Stimulated activated naive CD8-positive, alpha-beta T cell treated with anti-CD3 and anti-CD28 coated beads, Interleukin-15, Interleukin-2, amounts not matched to agents 100 ng/mL and 50 ng/mL, for 24 hours (primary cell): ENCODE results near the gene SHF.
A peak's percentile ranks its signal among the peaks of the same experiment; 100 is the strongest.

Source experiments
- H3K27ac Mint-ChIP-seq: one replicate; pipeline ENCODE4 v1.8.0; 2021; ENCODE audit warnings: mild to moderate bottlenecking, mixed read lengths
- H3K27me3 Mint-ChIP-seq: one replicate; pipeline ENCODE4 v1.8.0; 2021; ENCODE audit warnings: mixed read lengths
- H3K36me3 Mint-ChIP-seq: one replicate; pipeline ENCODE4 v1.8.0; 2021; ENCODE audit warnings: low read depth, mixed read lengths
- H3K4me1 Mint-ChIP-seq: one replicate; pipeline ENCODE4 v1.8.0; 2021; ENCODE audit warnings: low read depth, mixed read lengths
- H3K4me3 Mint-ChIP-seq: one replicate; pipeline ENCODE4 v1.8.0; 2021; ENCODE audit warnings: mild to moderate bottlenecking, mixed read lengths
- H3K9me3 Mint-ChIP-seq: one replicate; pipeline ENCODE4 v1.8.0; 2021; ENCODE audit warnings: mixed read lengths

Gene SHF

DNA sequence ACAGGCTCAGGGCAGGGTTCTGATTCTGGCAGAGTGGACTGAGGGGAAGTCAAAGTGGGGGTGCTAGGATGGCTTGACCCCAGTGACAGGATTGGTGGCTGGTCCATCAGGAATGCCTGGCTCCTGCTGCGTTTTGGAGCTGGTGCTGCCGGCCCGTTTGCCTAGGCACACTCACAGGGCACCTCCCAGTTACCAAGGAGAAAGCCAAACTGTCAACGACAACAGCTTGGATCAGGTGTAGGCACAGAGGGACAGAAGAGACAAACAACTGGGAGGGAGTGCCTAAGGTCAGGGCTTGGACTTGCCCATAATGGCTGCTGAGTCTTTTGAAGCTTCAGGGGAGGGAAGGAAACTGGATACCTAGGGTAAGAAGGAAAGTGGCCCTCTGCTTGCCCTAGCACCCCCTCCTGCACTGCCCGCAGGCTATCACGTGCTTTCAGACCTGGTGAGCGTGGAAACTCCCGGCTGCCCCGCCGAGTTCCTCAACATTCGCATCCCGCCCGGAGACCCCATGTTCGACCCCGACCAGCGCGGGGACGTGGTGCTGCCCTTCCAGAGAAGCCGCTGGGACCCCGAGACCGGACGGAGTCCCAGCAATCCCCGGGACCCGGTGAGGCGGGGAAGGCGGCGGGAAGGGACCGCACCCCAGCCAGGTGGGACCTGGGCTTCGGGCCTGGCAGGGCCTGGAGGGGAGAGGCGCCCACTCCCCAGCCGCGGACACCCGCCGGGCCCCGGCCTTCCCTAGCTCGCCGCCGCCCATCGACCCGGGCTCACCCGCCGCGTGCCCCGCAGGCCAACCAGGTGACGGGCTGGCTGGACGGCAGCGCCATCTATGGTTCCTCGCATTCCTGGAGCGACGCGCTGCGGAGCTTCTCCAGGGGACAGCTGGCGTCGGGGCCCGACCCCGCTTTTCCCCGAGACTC is 52.8 kb downstream of the SHF start:
- H3K4me3 Mint-ChIP-seq, result peak overlapping the region; percentile 35
- H3K4me1 Mint-ChIP-seq, result peaks cover 10% of the 10 kb centered on the region
- peaks cover 52% of the 10 kb centered on the region for H3K27me3 Mint-ChIP-seq
- no peaks in the 10 kb centered on the region for H3K9me3 Mint-ChIP-seq
- H3K36me3 Mint-ChIP-seq, result no peaks in the 10 kb centered on the region
- H3K27ac Mint-ChIP-seq, result no peak overlapping the region

DNA sequence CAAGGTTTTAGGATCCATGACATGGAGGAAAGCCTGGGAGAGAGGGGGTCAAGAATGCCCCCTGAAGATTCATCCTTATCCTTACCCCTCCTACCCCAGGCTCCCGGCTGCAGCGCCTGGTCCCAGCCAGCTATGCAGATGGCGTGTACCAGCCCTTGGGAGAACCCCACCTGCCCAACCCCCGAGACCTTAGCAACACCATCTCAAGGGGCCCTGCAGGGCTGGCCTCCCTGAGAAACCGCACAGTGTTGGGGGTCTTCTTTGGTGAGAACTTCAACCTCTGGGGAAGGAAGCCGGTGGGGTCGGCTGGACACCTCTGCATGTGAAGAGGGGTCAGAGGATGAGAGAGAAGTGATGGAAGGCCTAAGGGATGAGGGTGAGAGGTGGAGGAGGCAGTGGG is 53.7 kb downstream of the SHF start:
- no peak overlapping the region for H3K4me3 Mint-ChIP-seq
- no peak overlapping the region for H3K27ac Mint-ChIP-seq
- peaks cover 52% of the 10 kb centered on the region for H3K27me3 Mint-ChIP-seq
- peaks cover 10% of the 10 kb centered on the region for H3K4me1 Mint-ChIP-seq
- no peaks in the 10 kb centered on the region for H3K9me3 Mint-ChIP-seq
- H3K36me3 Mint-ChIP-seq, result no peaks in the 10 kb centered on the region

DNA sequence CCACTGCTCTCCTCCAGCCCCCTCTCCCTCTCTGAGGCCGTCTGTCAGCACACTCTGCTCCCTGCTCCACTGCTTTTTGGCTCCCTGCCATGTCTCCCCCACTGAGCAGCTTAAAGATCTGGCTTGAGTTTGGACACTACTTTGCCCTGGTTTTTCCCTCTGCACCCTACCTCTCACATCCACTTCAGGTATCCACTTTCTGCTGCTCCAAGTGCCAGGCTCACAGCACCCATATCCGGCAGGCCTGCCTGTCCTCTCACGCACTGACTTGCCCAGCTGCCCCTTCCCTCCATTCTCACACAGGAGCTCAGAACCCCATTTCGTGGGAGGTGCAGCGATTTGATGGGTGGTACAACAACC is 54.2 kb downstream of the SHF start:
- peaks cover 10% of the 10 kb centered on the region for H3K4me1 Mint-ChIP-seq
- no peak overlapping the region for H3K27ac Mint-ChIP-seq
- H3K9me3 Mint-ChIP-seq, result no peaks in the 10 kb centered on the region
- no peak overlapping the region for H3K4me3 Mint-ChIP-seq
- H3K27me3 Mint-ChIP-seq, result peaks cover 57% of the 10 kb centered on the region
- no peaks in the 10 kb centered on the region for H3K36me3 Mint-ChIP-seq

DNA sequence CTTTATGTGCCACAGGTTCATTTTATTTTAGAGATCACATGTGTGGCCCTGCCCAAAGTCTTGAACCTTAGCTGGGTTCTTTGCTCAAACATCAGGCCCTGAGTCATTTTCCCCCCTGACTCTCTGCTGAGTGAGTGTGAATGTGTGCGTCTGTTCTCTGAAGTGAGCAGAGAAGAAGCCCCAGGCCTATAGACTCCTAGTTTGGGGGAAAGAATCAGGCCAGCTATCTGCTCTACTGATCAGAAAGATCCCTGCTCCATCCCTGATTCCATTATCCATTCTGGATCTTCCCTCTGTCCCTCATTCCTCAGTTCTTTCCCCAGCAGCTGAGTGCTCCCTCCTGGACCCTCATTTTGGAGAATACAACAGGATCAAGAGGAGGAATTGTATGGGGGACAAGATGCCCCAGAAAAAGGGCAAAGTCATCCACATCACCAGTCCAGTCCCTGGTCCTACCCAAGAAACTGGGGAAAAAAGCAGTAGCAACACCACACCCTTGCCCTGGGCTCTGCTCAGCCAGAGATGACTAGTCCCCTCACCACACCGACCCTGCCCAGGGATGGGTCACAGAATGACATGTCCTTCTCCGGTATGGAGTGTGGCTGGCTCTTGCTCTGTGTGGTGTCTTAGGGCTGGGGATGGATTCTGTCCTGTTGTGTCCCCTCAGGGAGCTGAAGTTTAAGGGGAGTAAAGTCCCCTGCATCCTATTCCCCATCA is 54.8 kb downstream of the SHF start:
- Mint-ChIP-seq H3K4me3 (no peak overlapping the region), H3K9me3 (no peaks in the 10 kb centered on the region), H3K27ac (no peak overlapping the region)

DNA sequence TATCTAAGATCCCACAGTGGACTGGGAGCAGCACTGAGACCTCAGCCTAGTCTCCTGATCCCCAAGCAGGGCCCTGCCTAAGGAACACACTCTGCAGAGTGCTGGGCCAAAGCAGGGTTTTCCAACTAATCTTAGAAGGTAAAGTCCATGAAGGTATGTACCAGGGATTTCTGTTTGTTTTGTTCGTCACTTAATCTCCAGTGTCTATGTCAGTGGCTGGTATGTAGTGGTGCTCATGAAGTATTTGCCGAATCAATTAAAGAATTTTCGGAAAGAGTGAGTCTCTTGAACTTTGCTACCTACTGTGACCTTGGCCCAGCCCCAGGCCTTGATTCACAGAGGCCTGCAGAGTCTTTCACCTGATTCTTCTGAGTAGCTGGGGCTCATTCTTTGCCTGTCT is 56.3 kb downstream of the SHF start:
- H3K27me3 Mint-ChIP-seq, result peaks cover 68% of the 10 kb centered on the region
- no peak overlapping the region for H3K27ac Mint-ChIP-seq
- H3K36me3 Mint-ChIP-seq, result no peaks in the 10 kb centered on the region
- H3K4me1 Mint-ChIP-seq, result peaks cover 10% of the 10 kb centered on the region
- H3K9me3 Mint-ChIP-seq, result no peaks in the 10 kb centered on the region
- no peak overlapping the region for H3K4me3 Mint-ChIP-seq

More for the DNA sequence above, 54.8 kb downstream of the SHF start:
- H3K27me3 Mint-ChIP-seq, result peaks cover 62% of the 10 kb centered on the region
- H3K4me1 Mint-ChIP-seq, result peaks cover 10% of the 10 kb centered on the region
- no peaks in the 10 kb centered on the region for H3K36me3 Mint-ChIP-seq

DNA sequence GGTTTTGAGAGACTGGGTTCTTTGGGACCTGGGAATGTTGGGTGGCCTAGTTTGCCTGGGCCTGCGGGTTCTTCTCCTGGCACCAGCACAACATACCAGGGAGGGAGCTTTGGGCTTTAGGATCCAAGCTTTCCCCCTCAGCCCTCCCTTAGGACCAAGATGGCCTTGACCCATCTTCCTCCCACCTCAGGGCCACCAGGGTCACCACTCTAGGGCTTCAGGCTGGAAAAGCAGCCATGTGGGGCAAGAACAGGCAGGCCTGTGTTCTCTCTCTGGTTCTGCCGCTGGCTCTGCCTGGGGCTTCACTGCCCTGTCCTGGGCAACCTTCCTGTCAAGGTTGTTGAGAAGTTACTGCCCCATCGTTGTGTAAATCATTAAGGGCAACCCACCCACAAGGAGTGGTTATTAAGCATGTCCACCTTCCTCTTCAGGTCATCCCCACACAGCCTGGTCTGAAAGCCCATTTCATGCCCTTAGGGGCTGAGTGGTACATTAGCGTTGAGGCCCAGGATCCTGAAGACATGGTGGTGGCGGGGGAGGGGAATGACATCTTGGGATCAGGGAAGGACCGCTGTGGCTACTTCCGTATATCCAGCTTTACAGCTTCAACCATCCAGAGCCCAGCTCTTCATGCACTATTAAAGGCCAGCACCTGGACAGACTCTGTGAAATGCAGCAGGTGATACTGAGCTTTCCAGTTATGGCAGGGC is 57.3 kb downstream of the SHF start:
- Mint-ChIP-seq H3K27me3 (peaks cover 73% of the 10 kb centered on the region), H3K4me3 (no peak overlapping the region), H3K9me3 (no peaks in the 10 kb centered on the region)

DNA sequence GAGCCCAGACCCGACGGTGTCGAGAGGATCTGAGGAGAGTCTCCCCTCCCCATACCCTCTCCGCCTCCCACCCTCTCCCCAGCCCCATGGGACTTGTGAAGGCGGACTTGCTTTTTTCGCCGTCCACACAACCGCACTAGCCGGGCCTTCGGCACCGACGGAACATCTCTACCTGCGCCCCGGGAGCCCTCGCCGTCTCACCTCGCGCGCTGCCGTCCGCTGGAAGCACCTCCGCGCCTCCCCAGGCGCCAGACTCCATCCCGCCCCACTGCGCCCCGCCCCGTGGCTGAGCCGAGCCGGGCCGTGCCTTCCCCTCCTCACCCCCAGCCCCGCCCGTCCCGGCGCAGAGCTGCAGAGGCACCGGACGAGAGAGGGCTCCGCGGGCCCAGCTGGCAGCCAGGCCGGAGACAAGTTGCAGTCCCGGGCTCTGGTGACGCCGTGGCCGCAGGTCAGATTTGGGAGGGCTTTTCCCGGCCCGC is 58.1 kb downstream of the SHF start, which contains the start of the genes DUOX1 and DUOXA1:
Gene DUOX1, plus strand, starts transcription at position 344 of the 479 bp plus-strand sequence. CDS start 1,973 bp downstream, outside the sequence.
Gene DUOXA1, minus strand, starts transcription at position 229 of the 479 bp plus-strand sequence. CDS start 6,865 bp downstream, outside the sequence.
- H3K27me3 Mint-ChIP-seq, result peaks cover 77% of the 10 kb centered on the region
- no peaks in the 10 kb centered on the region for H3K9me3 Mint-ChIP-seq
- H3K4me3 Mint-ChIP-seq, result no peak within 1 kb of the TSS
- H3K4me1 Mint-ChIP-seq, result peaks cover 3% of the 10 kb centered on the region
- no peak within 1 kb of the TSS for H3K27ac Mint-ChIP-seq
- H3K36me3 Mint-ChIP-seq, result no peaks in the 10 kb centered on the region

More for the DNA sequence above, 57.3 kb downstream of the SHF start:
- no peak overlapping the region for H3K27ac Mint-ChIP-seq
- peaks cover 6% of the 10 kb centered on the region for H3K4me1 Mint-ChIP-seq
- no peaks in the 10 kb centered on the region for H3K36me3 Mint-ChIP-seq

DNA sequence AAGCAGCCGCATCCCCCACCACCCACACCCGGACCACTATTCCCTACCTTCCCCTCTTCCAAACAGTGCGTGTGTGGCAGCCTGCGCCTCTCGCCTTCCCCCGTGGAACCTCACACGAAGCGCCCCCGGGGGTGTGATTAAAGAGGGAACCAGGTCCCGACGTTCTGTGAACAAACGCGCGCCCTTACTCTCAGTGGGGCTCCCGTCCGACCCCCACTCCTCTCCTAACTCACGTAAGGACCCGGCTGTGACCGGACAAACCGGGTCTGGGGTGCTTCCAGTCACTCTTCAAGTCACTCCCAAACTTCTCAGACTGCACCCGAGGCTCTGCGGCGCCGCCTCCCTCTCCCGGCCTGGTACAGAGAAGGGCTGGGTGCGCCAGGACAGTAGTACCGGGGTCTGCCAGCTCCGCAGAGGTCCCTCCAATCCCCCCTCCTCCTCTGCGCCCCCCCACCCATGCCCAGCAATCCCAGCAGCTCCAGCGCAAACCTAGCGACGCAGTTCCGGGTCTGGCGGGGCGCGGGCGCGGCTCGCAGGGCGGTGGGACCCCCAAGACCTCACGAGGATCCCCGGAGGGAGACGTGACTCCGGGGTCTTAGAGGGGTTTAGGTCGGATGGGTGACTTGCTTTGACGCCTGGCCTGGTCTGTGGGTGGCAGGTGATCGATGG is 58.7 kb downstream of the SHF start:
- no peaks in the 10 kb centered on the region for H3K4me1 Mint-ChIP-seq
- H3K27me3 Mint-ChIP-seq, result peaks cover 72% of the 10 kb centered on the region
- no peak overlapping the region for H3K4me3 Mint-ChIP-seq
- no peak overlapping the region for H3K27ac Mint-ChIP-seq
- no peaks in the 10 kb centered on the region for H3K36me3 Mint-ChIP-seq
- no peaks in the 10 kb centered on the region for H3K9me3 Mint-ChIP-seq

DNA sequence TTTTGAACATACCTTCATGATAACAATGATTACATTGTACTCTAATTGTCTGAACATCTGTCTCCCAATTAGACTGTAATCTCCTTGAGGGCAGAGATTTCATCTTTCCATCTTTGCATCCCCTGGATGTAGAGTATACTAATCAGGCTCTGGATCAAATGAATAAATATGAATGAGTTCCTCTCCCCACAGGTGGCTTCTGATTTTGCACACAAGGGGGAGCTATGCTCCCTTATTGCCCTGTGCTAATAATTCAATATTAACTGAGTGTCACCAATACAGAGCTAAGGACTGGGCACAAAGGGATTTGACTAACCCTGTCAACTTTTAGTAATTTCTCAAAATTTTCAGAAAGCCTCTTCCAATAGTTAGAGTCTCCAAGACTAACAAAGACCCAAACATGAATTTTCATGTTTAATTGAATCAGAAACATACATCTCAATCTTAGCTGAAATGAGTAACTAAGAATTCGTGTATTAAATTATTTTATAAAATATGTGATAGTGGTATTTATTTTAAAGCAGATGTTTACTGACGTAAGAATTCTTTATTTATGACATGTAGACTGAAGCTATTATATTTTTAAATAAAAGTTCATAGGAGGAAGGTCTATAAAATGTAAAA is 61.1 kb downstream of the SHF start:
- peaks cover 66% of the 10 kb centered on the region for H3K27me3 Mint-ChIP-seq

DNA sequence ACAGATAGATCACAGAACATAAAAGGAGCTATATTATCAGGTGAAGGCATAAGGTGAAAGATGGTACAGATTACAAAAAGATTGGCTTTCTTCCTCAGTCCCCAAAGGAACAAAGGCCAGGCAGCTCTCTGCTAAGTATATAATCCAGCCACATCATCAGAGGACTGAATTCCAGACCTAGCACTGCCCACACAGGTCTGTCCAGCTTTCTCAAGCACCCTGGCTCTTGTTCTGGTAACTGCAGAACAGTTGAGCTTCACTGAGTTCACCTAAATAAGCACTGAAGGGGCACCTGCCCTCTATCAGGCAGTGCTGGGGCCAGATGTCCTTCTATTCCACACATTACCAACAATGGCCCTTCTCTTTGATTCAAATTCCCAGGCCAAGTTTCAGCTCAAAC is 64.4 kb downstream of the SHF start:
- no peak overlapping the region for H3K27ac Mint-ChIP-seq
- no peaks in the 10 kb centered on the region for H3K9me3 Mint-ChIP-seq
- peaks cover 43% of the 10 kb centered on the region for H3K27me3 Mint-ChIP-seq
- no peak overlapping the region for H3K4me3 Mint-ChIP-seq
- H3K4me1 Mint-ChIP-seq, result no peaks in the 10 kb centered on the region
- H3K36me3 Mint-ChIP-seq, result no peaks in the 10 kb centered on the region

More for the DNA sequence above, 61.1 kb downstream of the SHF start:
- no peaks in the 10 kb centered on the region for H3K36me3 Mint-ChIP-seq
- H3K4me1 Mint-ChIP-seq, result no peaks in the 10 kb centered on the region
- H3K27ac Mint-ChIP-seq, result no peak overlapping the region
- H3K9me3 Mint-ChIP-seq, result no peaks in the 10 kb centered on the region
- H3K4me3 Mint-ChIP-seq, result no peak overlapping the region

DNA sequence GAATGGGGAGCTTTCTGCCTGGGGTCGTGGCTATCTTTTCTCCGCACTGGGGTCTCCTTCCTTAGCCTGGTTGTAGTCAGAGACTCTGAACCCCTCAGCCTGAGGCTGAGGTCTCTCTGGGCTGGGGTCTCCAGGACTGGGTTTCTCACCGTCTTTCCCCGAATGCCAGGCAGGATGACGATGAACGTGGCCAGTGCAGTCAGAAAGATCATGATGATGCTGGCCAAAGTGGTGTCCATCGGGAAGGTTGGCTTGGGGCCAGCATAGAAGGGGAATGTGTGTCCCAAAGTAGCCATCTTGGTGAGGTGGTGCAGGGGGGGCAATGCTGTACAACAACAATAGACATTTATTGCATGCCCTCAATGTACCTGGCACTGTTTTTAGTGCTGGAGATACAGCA is 65.0 kb downstream of the SHF start:
- Mint-ChIP-seq H3K27ac (no peak overlapping the region), H3K9me3 (no peaks in the 10 kb centered on the region), H3K36me3 (no peaks in the 10 kb centered on the region), H3K27me3 (peaks cover 44% of the 10 kb centered on the region), H3K4me3 (no peak overlapping the region), H3K4me1 (peaks cover 6% of the 10 kb centered on the region)

DNA sequence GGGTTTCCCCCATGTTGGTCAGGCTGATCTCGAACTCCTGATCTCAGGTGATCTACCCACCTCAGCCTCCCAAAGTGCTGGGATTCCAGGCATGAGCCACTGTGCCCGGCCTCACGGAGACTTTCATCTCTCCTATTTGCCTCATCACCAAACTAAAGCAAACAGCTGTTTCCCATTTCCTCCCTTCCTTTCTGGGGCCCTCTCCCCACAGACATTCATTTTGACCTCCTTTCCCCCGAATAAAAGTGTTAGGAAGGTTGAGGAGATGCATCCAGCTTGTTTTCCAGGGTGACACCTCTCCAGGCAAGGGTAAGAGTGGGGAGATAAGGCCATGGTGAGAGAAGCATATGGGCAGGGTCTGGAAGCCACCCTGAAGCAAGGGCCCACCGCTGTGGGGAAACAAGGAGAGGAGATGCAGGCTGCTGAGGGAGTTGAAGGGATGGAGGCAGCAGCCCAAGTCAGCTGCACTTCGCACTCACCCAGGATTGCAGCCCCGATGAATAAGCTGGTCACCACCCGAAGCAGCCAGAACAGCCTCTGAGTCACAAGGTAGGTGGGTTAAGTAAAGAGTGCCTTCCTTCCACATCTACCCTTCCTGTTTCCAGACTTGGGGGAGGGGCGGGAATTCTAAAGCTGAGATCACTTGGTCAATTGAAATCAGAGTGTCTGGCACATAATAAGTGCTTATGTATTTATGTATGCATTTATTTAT is 65.9 kb downstream of the SHF start:
- Mint-ChIP-seq H3K27me3 (peaks cover 47% of the 10 kb centered on the region), H3K4me1 (peaks cover 14% of the 10 kb centered on the region), H3K9me3 (no peaks in the 10 kb centered on the region), H3K27ac (no peak overlapping the region), H3K4me3 (no peak overlapping the region), H3K36me3 (no peaks in the 10 kb centered on the region)

DNA sequence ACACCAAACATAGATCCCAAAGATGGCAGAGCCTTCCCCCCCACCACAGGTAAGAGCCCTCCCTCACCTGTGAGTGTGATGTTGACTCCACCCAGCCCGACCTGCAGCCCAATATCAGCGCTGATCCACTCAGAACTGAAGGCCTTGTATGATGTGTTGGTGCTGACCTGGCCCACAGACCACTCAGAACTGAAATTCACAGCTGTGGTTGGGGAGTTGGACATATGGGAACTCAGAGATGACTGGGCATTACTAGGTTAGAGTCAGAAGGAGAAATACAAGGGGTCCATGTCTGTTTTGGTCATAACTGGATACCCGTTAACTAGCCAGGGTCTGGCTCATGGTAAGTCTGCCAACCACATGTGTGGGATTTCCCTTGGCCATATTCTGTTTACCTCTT is 66.7 kb downstream of the SHF start:
- Mint-ChIP-seq H3K4me3 (no peak overlapping the region), H3K4me1 (peaks cover 21% of the 10 kb centered on the region), H3K36me3 (no peaks in the 10 kb centered on the region), H3K27ac (no peak overlapping the region), H3K27me3 (peaks cover 49% of the 10 kb centered on the region), H3K9me3 (no peaks in the 10 kb centered on the region)
